GM12878 (cell line): Measurements from ENCODE around the gene CNTRL. TPM values are rescaled to one million over a fixed set of nuclear protein-coding genes. Genes with fewer than 3 reads are reported as not detected.
A peak's percentile ranks its signal among the peaks of the same experiment; 100 is the strongest.

ENCODE experiments used
- ATAC-seq: fragments of 200-7000 bp; cut with Tn5 transposase; 3 replicates; pipeline ENCODE4 v1.9.1; 2020; ENCODE audit warnings: mild to moderate bottlenecking, moderate library complexity
- BruUV-seq: library from RNA; stranded (reverse); fragments of 400-500 nt; replicated peaks from 2 replicates; lab custom pipeline; 2021; lab: Mats Ljungman, UMichigan
- CTCF ChIA-PET: fragments of 300-600 bp; sonication (Branson Sonifier 250); formaldehyde crosslinking; extraction: SDS; loops from one replicate; lab custom pipeline; 2021; ENCODE audit warnings: inconsistent platforms; lab: Yijun Ruan, JAX
- POLR2A ChIA-PET: fragments of 350-600 bp; formaldehyde crosslinking; extraction: SDS; loops from one replicate; lab custom pipeline; 2021; ENCODE audit warnings: inconsistent platforms; lab: Charles Lee
- RAD21 ChIA-PET: fragments of 300-600 bp; sonication (Branson Sonifier 250); formaldehyde crosslinking; loops from one replicate; lab custom pipeline; 2023; ENCODE audit warnings: antibody characterized with exemption; ENCODE audit not compliant: unreplicated experiment; lab: Charles Lee
- SMC1A ChIA-PET: fragments of 300-600 bp; sonication (Branson Sonifier 250); formaldehyde crosslinking; loops from one replicate; lab custom pipeline; 2023; ENCODE audit not compliant: unreplicated experiment, uncharacterized antibody; lab: Charles Lee
- DNase-seq: peaks from one replicate; pipeline ENCODE4 v3.0.0-alpha.2; 2011; ENCODE audit warnings: low read depth, low spot score
- FAIRE-seq: peaks from 3 replicates; lab custom pipeline; 2011; peaks lifted over from hg19 to GRCh38; lab: Jason Lieb, UNC
- H2AFZ ChIP-seq: 2 replicates; pipeline ENCODE4 v1.6.0; 2011; ENCODE audit warnings: low read depth, low read length, control low read depth; ENCODE audit not compliant: control insufficient read depth
- H3K27ac ChIP-seq: 2 replicates; pipeline ENCODE4 v1.5.1; 2011; ENCODE audit warnings: control low read depth; ENCODE audit not compliant: control insufficient read depth, insufficient read depth
- H3K27me3 ChIP-seq, 2 experiments: replicated peaks in 1 of 2; 2 replicates each; pipeline versions ENCODE4 v1.6.0 to v1.6.1; 2011; ENCODE audit warnings: low read length in 1 of 2; ENCODE audit not compliant: control insufficient read depth in 2 of 2, insufficient read depth in 2 of 2
- H3K36me3 ChIP-seq, 2 experiments: 2 replicates each; pipeline ENCODE4 v1.5.1; 2011; ENCODE audit warnings: low read length in 1 of 2; ENCODE audit not compliant: control insufficient read depth in 2 of 2, insufficient read depth in 2 of 2
- H3K4me1 ChIP-seq: 2 replicates; pipeline ENCODE4 v1.6.1; 2011; ENCODE audit warnings: mild to moderate bottlenecking, low read length, moderate library complexity, mixed read lengths; ENCODE audit not compliant: control insufficient read depth, insufficient read depth
- H3K4me2 ChIP-seq: 2 replicates; pipeline ENCODE4 v1.6.0; 2011; ENCODE audit warnings: control low read depth; ENCODE audit not compliant: control insufficient read depth, insufficient read depth
- H3K4me3 ChIP-seq: fragments of 200-600 bp; sonication (generic); 2 replicates; pipeline ENCODE4 v1.5.1; 2016
- H3K79me2 ChIP-seq: 2 replicates; pipeline ENCODE4 v1.6.0; 2011; ENCODE audit warnings: low read length; ENCODE audit not compliant: control insufficient read depth, insufficient read depth
- H3K9ac ChIP-seq: 2 replicates; pipeline ENCODE4 v1.8.0; 2011; ENCODE audit warnings: low read length, control low read depth, mixed read lengths; ENCODE audit not compliant: control insufficient read depth, insufficient read depth
- H3K9me3 ChIP-seq: replicated peaks from 3 replicates; pipeline ENCODE4 v1.5.1; 2011; ENCODE audit warnings: mild to moderate bottlenecking, low read length; ENCODE audit not compliant: control insufficient read depth, insufficient read depth
- H4K20me1 ChIP-seq: 2 replicates; pipeline ENCODE4 v1.6.0; 2011; ENCODE audit not compliant: control insufficient read depth, insufficient read depth
- BCL11A ChIP-seq: IDR thresholded peaks from 2 replicates; pipeline ENCODE4 v1.6.1; 2011; ENCODE audit warnings: low read depth, low read length
- BHLHE40 ChIP-seq, 2 experiments: fragments of 450-650 bp in 1 of 2; IDR thresholded peaks; 2 replicates each; pipeline ENCODE4 v1.6.1; 2011 to 2017; ENCODE audit warnings: low read depth in 2 of 2, borderline replicate concordance in 1 of 2, improper control_type of control experiment in 1 of 2, low read length in 1 of 2, mild to moderate bottlenecking in 1 of 2
- IKZF2 ChIP-seq, 2 experiments: fragments of 450-650 bp; IDR thresholded peaks; 2 replicates each; pipeline ENCODE4 v1.6.1; 2017; ENCODE audit warnings: mild to moderate bottlenecking in 2 of 2, moderate library complexity in 2 of 2
- KLF5 ChIP-seq: fragments of 450-650 bp; IDR thresholded peaks from 2 replicates; pipeline ENCODE4 v1.6.1; 2014; ENCODE audit warnings: mild to moderate bottlenecking; ENCODE audit not compliant: partially characterized antibody
- MTA2 ChIP-seq: fragments of 450-650 bp; IDR thresholded peaks from 2 replicates; pipeline ENCODE4 v1.6.1; 2016; ENCODE audit warnings: low read depth, mild to moderate bottlenecking, moderate library complexity
- MYC ChIP-seq: IDR thresholded peaks from 2 replicates; pipeline ENCODE4 v1.6.1; 2011; ENCODE audit warnings: mild to moderate bottlenecking, low read length, moderate library complexity, inconsistent platforms; ENCODE audit not compliant: insufficient read depth, insufficient replicate concordance, insufficient read length, severe bottlenecking
- NFYB ChIP-seq: IDR thresholded peaks from 2 replicates; pipeline ENCODE4 v1.6.1; 2011; ENCODE audit warnings: low read depth, mild to moderate bottlenecking, low read length, improper control_type of control experiment, moderate library complexity; ENCODE audit not compliant: insufficient read depth
- NR2C1 ChIP-seq: fragments of 450-650 bp; IDR thresholded peaks from 2 replicates; pipeline ENCODE4 v1.6.1; 2017; ENCODE audit warnings: antibody characterized with exemption, mild to moderate bottlenecking, moderate library complexity
- RCOR1 ChIP-seq: conservative IDR thresholded peaks from 2 replicates; pipeline ENCODE4 v1.6.1; 2012; ENCODE audit warnings: low read depth, low read length, improper control_type of control experiment
- SUZ12 ChIP-seq: fragments of 200-600 bp; sonication (generic); IDR thresholded peaks from one replicate; pipeline ENCODE4 v1.6.1; 2018; ENCODE audit warnings: antibody characterized with exemption, mild to moderate bottlenecking; ENCODE audit not compliant: unreplicated experiment
- TAF1 ChIP-seq: IDR thresholded peaks from 2 replicates; pipeline ENCODE4 v1.6.1; 2011; ENCODE audit warnings: mild to moderate bottlenecking, low read depth, low read length, borderline replicate concordance
- TBL1XR1 ChIP-seq: IDR thresholded peaks from 2 replicates; pipeline ENCODE4 v1.6.1; 2012; ENCODE audit warnings: low read depth, low read length, improper control_type of control experiment
- ZNF24 ChIP-seq: fragments of 450-650 bp; IDR thresholded peaks from 2 replicates; pipeline ENCODE4 v1.6.1; 2017; ENCODE audit warnings: antibody characterized with exemption, mild to moderate bottlenecking
- ZNF274 ChIP-seq: IDR thresholded peaks from one replicate; pipeline ENCODE4 v1.8.0; 2011; ENCODE audit not compliant: insufficient read length, insufficient read depth
- WGBS: methylation state at CpG from one replicate; pipeline ENCODE4 v1.1.6; 2016; ENCODE audit warnings: low lambda C conversion rate; ENCODE audit not compliant: insufficient replicate concordance, insufficient coverage; ENCODE audit errors: missing lambda C conversion rate; 5-methylcytosine and 5-hydroxymethylcytosine counted together
- in situ Hi-C: fragments of 300-500 bp; cut with MboI; formaldehyde crosslinking; loops from 9 replicates; pipeline ENCODE4 v1.14.3; 2018; ENCODE audit warnings: mixed read lengths
- intact Hi-C: fragments of 100-400 bp; cut with micrococcal nuclease; formaldehyde crosslinking; loops from one replicate; pipeline ENCODE4 v1.14.2; 2022; ENCODE audit not compliant: unreplicated experiment
- polyA plus RNA-seq, 11 experiments: library from polyadenylated mRNA; depleted of rRNA in 4 of 11; unstranded in 6 of 11; stranded (reverse) in 5 of 11; fragments of >200 nt; fragmentation: Nextera tagmentation in 4 of 11; fragmentation: Illumina TruSeq in 1 of 11; extraction: Ambion mirVana in 4 of 11; extraction: Trizol in 1 of 11; gene quantifications; 1 replicate in 1 of 11; 2 replicates in 10 of 11; pipeline versions ENCODE4 v1.2.1 to v1.2.3, GENCODE V29; 2011 to 2016; ENCODE audit warnings: inconsistent platforms in 2 of 11, missing spikeins in 2 of 11, low read depth in 1 of 11
- total RNA-seq, 4 experiments: library from RNA; depleted of rRNA in 3 of 4; stranded (reverse); fragments of >200 nt in 3 of 4; fragmentation: Illumina TruSeq in 1 of 4; extraction: Trizol in 1 of 4; gene quantifications; 2 replicates each; pipeline versions ENCODE4 v1.2.1 to v1.2.3, GENCODE V29; 2013 to 2021
- TF ChIP-seq, protein P1 (sequence below): fragments of 450-650 bp; IDR thresholded peaks from 2 replicates; pipeline ENCODE4 v1.6.1; 2017; ENCODE audit warnings: mild to moderate bottlenecking, moderate library complexity

Gene CNTRL
- total and polyA plus RNA-seq, 10 of the 15 experiments (the other 5 are each of a cell fraction or from before 2014, with no cell fraction given), result 20.0 to 65.4 (median 38.8) TPM

DNA sequence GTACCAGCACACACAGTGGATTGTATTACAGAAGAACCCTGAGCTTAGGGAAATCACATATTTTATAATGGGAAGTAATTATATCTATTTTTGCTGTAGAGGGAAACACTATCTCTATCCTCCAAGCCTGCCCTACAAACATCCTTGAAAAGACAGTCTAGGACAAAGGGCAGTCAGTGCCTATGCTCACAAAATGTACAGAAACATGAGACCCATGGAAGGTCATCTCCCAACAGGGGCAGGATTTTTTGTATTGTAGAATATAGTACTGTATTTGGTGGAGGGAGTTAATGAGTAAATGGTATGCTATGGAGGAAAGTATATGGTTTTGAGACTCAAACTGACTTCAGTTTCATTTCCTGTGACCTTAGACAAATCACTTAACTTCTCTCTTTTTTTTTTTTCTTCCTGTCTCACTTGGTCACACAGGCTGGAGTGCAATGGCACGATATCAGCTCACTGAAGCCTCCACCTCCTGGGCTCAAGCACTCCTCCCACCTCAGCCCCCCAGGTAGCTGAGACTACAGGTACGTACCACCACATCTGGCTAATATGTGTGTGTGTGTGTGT lies 132.7 kb downstream of the CNTRL start (continued):
- TF ChIP-seq, protein P1, sequence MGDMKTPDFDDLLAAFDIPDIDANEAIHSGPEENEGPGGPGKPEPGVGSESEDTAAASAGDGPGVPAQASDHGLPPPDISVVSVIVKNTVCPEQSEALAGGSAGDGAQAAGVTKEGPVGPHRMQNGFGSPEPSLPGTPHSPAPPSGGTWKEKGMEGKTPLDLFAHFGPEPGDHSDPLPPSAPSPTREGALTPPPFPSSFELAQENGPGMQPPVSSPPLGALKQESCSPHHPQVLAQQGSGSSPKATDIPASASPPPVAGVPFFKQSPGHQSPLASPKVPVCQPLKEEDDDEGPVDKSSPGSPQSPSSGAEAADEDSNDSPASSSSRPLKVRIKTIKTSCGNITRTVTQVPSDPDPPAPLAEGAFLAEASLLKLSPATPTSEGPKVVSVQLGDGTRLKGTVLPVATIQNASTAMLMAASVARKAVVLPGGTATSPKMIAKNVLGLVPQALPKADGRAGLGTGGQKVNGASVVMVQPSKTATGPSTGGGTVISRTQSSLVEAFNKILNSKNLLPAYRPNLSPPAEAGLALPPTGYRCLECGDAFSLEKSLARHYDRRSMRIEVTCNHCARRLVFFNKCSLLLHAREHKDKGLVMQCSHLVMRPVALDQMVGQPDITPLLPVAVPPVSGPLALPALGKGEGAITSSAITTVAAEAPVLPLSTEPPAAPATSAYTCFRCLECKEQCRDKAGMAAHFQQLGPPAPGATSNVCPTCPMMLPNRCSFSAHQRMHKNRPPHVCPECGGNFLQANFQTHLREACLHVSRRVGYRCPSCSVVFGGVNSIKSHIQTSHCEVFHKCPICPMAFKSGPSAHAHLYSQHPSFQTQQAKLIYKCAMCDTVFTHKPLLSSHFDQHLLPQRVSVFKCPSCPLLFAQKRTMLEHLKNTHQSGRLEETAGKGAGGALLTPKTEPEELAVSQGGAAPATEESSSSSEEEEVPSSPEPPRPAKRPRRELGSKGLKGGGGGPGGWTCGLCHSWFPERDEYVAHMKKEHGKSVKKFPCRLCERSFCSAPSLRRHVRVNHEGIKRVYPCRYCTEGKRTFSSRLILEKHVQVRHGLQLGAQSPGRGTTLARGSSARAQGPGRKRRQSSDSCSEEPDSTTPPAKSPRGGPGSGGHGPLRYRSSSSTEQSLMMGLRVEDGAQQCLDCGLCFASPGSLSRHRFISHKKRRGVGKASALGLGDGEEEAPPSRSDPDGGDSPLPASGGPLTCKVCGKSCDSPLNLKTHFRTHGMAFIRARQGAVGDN, result no peak
- no peak for TF ChIP-seq TAF1

DNA sequence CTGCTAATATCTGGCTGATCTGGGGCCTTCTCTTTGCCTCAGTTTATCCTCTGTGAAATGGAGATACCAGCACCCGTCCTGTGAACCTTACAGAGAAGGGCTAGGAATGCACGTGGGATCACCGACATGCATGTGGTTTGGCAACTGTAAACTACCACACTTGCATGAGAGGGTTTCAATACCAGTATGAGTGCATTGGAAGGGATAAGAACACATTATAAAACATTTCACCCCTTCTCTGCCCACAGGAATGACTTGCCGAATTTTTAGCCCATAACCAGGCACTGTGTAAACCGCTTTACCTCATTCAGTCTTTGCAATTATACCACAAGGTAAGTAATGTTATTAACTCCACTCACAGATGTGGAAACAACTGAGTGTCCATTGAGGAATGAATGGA lies 135.8 kb downstream of the CNTRL start:
- ChIA-PET POLR2A (interaction anchor here (0.8 to 1.2 kb wide), 2 partner anchors 8 to 9 kb away, joined by 3 read pairs; partner anchors contain the start of gene RAB14), CTCF (interaction anchor here (3.7 to 5.6 kb wide), 3 partner anchors 11 to 24 kb away, joined by 18 to 34 read pairs (median 32); no protein-coding TSS in a partner anchor), RAD21 (no interaction called here), SMC1A (interaction anchor here (0.5 to 5.3 kb wide), 3 partner anchors 11 to 109 kb away, joined by 3 to 33 read pairs (median 3); partner anchors contain the start of gene RAB14)
- Histone ChIP-seq H4K20me1 (no peaks in the 10 kb centered on the region), H3K27me3 (no peaks in the 10 kb centered on the region), H3K27ac (no peak overlapping the region), H2AFZ (no peak overlapping the region), H3K36me3 (no peaks in the 10 kb centered on the region), H3K4me2 (no peak overlapping the region), H3K4me3 (no peak overlapping the region), H3K9me3 (no peaks in the 10 kb centered on the region), H3K4me1 (peaks cover 18% of the 10 kb centered on the region), H3K79me2 (no peaks in the 10 kb centered on the region), H3K9ac (no peak overlapping the region)
- ATAC-seq (peak; percentile 44), FAIRE-seq (no peak), DNase-seq (no peak)
- BruUV-seq, result no TSS peak
- 56% methylated on average over 5 of the region's 5 CpGs for WGBS
- in situ Hi-C loops (no loop called here), intact Hi-C loops (loop anchor here (5.0 kb wide), 1 partner anchor 167 kb away; no protein-coding TSS in a partner anchor)
- TF ChIP-seq TBL1XR1, result no peak
- no peak for TF ChIP-seq MTA2
- no peak for TF ChIP-seq RCOR1
- no peak for TF ChIP-seq MYC
- TF ChIP-seq ZNF274, result no peak
- TF ChIP-seq KLF5, result no peak
- no peak for TF ChIP-seq NFYB
- no peak for TF ChIP-seq ZNF24
- peak; percentile 41; the same call in 1 of the 2 replicates for TF ChIP-seq BCL11A
- TF ChIP-seq NR2C1, result no peak
- TF ChIP-seq SUZ12, result no peak
- peak; percentile 31 to 32; a peak in 1 of 4 replicates for TF ChIP-seq IKZF2 (IDR thresholded peaks at IDR 0.05)
- TF ChIP-seq BHLHE40 (IDR thresholded peaks at IDR 0.05; ENCODE audit: borderline replicate concordance in 1 of 2, low read depth in 2 of 2, low read length in 1 of 2), result peak; percentile 45 to 68; a peak in 3 of 4 replicates
